GM21825 (cell line): ENCODE measurements around the gene ACVR2A.

Experiments
- ATAC-seq: cut with Tn5 transposase; IDR thresholded peaks from one replicate; pipeline ENCODE4 v1.9.1; 2021; ENCODE audit warnings: mild to moderate bottlenecking, moderate library complexity; ENCODE audit not compliant: unreplicated experiment

The ACVR2A gene

DNA sequence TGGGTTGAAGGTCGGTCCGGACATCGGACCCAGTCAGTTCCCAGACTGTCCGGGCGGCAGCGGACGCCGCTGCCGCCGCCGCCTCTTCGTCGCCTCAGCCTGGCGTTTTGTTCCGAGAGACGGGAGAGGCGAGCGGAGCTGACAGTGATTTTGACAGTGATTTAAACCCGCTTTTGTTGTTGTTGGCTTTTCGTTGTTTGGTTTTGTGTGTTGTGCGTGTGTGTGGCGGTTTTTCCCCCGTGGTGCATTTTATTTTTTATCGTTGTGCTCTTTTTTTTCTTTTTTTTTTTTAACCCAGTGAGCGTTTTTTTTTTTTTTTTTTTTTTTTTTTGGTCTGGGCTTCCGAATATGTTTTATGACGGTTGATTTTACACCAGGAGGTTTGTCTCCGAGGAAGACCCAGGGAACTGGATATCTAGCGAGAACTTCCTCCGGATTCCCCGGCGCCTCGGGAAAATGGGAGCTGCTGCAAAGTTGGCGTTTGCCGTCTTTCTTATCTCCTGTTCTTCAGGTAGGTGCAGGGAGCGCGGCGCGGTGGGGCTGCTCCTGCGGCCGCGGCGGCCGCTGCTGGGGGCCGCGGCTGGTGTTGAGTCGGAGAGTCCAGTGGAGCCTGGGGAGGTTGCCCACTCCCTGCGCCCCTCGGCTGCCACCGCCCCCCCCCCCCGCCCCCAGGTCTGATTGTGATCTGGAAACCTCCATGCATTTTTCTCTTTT lies at the start of gene ACVR2A:
Gene ACVR2A (plus strand): TSS at position 333 of the 714 bp plus-strand sequence. CDS start 124 bp downstream, at position 457.
- peak; percentile 41 for ATAC-seq

DNA sequence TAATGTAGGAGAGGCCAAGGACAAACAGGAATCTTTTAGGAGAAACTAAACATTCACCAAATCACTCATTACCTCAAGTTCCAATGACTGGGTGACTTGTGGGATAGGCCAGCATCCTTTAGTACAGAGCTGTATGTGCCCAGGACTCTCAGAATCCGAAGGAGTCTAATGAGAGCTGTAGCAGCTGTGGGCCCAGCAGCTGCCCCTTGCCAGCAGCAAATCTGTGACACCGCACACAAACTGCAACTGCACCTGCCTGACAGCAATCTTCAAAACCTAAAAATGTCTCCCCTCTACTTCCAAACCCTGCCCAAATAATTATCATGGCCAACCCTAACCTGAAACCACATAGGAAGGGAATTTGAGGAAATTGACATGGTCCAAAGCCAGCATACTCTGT lies 44.5 kb upstream of the ACVR2A start:
- no peak for ATAC-seq

DNA sequence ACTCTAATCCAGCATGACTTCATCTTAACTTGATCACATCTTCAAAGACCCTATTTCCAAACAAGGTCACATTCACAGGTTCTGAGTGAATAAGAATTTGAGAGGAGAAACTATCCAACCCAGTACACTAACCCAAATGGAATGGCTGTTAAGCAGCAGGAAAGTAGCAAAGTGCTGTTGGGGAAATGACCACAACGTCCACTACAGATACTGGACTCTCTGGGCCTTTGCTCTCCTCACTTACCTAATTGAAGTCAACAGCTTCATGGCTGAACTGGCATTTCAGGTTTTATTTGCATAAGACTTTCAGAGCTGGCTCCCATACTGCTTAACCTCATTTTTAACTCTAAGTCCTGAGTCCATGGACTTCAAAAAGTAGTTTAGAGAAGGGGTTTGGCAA lies 38.0 kb upstream of the ACVR2A start:
- ATAC-seq = no peak

DNA sequence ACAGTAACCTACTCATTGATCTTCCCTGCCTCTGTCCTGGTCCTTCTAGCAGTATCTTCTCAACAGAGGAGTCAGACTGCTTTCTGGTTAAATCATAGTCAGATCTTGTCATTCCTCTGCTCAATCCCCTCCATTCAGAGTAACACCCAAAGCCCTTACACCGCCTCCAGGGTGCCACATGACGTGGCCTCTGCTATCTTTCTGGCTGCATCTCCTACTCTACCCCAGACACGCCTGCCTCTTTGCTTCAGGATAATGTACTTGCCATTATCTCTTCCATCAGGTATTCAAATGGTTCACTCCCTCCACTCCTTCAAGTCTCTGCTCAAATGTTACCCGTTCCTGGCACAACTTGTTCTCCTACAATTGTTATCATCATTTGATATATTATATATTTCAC lies 36.3 kb upstream of the ACVR2A start:
- ATAC-seq = no peak

DNA sequence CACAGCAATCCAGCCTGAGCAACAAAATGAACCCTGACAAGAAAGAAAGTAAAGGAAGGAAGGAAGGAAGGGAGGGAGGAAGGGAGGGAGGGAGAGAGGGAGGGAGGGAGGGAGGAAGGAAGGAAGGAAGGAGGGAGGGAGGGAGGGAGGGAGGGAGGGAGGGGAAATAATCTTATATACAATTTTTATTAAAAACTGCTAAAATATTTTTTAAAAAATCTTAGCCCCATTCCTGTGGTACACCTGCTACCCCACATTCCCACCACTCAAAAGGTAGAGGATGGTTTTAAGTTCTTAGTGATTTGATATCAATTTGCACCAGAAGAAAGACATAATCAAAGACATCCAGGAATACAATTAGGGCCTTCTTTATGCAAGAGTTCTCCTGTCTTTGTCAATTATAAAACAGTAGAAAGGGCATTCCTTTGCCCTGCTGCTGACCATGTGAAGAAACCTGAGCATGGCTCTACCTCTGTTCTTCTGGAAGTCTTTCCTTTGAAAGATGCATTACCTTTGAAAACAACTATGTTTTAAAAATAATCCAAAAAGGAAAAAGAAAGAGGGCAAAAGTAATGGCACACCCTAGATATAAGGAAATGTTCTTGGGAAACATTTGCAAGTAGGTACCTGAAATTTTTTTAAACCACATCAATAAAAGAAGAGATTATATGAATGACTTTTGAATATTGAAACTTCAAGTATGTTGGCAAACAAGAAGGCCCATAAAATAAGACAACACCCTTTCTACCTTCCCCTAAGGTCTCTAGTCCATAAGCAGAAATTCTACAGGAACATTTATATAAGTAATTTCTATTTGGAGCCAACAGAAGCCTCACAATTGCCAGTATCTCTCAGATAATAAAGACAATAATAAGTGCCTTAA lies 33.7 kb upstream of the ACVR2A start:
- ATAC-seq = no peak

DNA sequence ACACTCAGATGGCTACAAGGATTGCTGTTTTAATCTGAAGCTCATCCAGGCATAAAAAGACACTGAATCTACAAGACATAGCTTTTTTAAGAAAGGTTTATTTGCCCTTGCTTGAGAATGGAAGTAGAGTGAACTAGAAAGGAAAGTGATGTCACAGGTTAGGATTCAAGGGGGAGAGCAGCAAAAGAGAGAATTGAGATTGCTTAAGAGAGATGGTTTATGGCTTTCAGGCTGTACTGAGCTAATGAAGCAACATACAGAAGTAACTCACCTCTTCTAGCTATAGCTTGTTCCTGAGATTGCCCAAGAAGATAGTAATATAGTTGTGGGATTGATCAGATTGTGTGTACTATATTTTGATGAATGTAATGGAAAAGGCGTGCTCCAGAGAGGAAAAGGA lies 26.1 kb upstream of the ACVR2A start:
- ATAC-seq = no peak

DNA sequence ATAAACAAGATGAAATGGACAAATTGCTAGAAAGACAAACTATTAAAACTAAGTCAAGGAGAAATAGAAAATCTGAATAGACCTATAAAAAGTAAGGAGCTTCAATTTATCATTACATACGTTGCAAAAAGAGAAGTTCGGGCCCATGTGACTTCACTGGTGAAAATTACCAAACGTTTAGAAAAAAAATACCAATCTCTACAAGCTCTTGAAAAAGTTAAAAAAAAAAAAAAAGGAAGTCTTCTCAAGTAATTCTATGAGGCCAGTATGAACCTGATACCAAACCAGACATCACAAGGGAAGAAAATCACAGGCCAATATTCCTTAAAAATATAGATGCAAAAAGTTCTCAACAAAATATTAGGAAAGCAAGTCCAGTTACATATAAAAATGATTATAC lies 20.2 kb upstream of the ACVR2A start:
- ATAC-seq = no peak

DNA sequence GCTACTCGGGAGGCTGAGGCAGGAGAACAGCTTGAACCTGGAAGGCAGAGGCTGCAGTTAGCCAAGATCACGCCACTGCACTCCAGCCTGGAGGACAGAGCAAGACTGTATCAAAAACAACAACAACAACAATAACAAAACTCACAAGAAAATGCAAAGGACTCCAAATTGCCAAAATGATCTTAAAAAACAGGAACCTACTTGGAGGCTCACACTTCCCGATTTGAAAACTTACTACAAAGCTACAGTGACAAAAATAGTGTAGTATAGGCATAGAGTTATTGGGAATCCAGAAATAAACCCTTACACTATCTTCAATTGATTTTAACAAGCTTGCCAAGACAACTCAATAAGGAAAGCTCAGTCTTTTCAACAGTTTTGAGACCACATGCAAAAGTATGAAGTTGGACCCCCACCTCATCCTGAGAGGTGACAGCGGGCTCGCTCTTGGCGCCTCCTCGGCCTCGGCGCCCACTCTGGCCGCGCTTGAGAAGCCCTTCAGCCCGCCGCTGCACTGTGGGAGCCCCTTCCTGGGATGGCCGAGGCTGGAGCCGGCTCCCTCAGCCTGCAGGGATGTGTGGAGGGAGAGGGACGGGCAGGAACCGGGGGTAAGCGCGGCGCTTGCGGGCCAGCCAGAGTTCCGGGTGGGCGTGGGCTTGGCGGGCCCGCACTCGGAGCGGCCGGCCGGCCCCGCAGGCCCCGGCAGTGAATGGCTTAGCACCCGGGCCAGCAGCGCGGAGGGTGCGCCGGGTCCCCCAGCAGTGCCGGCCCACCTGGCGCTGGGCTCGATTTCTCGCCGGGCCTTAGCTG lies 18.3 kb upstream of the ACVR2A start:
- no peak for ATAC-seq

DNA sequence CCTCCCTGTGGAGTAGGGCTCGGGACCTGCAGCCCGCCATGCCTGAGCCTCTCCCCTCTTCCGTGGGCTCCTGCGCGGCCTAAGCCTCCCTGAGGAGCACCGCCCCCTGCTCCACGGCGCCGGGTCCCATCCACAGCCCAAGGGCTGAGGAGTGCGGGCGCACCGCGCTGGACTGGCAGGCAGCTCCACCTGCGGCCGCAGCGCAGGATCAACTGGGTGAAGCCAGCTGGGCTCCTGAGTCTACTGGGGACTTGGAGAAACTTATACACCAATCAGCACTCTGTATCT lies 17.8 kb upstream of the ACVR2A start:
- ATAC-seq = no peak

DNA sequence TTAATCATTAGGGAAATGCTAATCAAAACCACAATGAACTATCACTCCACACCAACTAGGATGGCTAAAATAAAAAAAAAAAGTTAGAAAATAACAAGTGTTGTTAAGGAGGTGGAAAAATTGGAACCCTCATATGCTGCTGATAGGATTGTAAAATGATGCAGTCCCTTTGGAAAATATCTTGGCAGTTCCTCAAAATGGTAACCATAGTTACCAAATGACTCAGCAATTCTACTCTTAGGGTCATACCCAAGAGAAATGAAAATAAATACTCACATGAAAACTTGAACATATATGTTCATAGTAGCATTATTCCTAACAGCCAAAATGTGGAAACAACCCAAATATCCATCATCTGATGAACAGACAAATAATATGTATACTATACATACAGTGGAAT lies 15.7 kb upstream of the ACVR2A start:
- ATAC-seq = no peak

DNA sequence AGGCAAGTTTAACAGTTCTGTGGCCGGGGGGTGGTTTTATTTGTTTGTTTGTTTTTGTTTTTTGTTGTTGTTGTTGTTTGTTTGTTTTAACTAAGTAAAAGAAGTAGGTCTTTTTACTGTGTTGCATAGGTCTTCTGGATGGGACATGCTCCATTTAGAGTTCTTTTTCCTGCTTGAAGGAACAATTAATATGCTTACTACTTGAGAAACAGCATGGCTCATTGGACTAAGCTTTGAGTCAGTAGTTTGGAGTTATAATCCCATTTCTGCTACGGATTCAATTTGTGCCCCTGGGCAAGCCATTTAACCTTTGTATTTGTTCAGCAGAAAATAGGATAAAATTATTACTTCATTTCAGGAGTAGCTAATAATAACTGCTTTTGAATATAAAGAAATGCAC lies 8.7 kb upstream of the ACVR2A start:
- ATAC-seq = no peak

DNA sequence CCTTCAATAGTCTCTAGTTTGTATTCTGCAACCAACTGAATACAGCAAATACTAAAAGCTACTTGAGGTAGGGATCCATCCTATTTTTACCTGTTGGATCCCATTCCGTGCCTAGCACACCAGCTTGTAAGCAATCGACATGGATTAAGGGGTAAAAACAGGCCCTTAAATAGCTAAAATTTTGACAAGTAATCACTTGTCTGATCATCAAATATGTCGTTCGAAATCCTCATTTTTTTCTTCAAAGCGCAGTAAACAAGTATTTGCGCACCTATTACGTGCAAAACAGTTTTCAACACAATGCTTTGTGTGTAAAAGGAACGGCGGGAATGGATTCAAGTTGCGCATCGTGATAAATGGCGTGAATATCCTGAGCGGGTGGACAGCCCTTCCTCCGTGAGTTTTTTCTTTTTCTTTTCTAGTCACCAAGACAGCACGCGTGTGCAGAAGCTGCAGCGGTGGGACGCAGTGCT lies 1.4 kb upstream of the ACVR2A start:
- ATAC-seq = no peak

DNA sequence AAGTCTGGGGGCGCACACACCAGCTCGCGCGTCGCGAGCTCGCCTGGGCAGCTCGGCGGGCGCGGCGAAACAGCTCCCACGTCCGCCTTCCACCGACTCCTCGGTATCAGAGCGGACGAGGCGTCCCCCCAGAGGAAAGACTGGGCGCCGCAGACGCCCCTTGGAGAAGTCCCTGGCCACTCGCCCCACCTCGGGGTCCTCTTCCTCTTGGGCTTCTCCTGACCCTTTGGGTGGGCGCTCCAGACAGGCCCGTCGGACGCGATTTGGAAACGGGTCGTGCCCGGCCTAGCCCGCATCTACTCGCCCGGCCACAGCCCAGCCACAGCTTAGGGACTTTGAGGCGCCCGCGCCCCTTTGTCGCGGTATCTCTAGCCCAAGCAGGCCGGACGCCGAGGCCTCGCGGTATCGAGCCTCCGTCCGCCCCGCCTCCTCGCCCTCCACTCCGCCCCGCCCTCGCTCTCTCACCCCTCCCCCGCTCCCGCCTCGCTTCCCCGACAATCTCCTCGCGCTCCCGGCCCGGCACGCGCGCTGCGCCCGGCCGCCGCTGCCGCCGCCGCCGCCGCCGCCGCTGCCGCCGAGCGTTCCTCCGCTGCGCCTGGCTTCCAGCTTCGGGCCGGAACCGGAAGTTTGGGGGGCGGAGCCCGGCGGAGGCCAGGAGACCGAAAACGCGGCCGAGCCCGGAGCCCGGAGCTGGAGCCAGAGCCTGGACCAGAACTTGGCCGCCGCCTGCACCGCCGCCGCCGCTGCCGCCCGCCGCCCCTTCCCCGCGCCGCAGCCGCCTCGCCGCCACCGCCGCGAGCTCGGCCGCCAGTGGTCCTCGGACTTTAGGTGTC lies 749 bp upstream of the ACVR2A start:
- peak; percentile 85 for ATAC-seq

DNA sequence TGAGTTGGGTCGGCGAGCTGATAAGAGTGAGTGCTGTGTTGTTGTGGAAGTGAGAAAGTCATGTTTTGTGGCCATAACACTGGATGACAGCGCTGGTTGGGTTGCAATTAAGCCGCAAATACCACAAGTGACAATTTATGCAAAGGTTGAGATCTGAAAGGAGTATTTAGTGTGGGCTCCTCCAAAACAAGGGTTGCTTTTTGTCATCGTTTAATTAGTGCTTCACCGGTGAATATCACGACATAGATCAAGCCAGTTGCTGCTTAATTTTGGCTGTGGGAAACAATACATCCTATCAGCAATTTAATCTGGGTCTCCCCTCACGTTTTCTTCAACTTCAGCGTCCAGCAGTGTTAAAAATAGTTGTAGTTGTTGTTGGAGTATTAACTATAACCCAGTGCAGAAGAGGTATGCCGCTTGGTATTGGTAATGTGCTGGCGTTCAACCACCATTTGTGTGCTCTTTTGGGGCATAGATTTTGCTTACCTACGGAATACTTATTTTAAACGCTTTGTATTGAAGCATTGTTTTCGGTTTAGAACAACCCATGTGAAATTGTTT lies 662 bp downstream of the ACVR2A start:
- ATAC-seq = peak; percentile 41

DNA sequence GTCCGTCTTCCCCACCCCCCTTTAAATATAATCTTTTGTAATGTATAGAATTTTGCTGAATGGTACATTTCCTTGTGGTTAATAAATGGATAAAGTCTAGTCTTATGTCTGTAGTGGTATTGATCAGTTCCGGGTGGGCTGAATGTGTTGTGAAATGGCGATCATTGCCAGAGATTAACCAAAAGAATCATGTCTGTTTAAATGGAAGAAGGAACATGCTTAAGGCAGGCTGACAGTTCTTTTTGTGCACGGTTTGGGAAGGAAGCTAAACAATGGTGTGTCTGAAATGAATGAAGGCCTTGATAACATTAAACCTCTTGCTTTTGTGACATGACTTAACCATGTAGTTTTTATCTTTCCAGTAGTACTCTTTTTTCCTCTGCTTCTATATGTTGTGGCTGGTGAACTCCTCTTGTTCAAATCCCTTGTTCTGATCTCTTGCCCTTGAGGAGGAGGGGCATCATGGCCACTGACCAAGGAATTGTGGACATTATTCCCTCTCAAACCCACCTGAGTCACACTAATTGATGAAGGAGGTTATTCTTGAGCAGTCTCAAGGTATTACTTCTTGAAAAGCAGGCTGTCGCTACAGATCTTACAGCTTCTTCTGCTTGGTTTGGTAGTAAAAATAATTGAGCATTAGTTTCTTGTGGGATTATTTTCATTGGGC lies 1.7 kb downstream of the ACVR2A start:
- ATAC-seq = no peak

DNA sequence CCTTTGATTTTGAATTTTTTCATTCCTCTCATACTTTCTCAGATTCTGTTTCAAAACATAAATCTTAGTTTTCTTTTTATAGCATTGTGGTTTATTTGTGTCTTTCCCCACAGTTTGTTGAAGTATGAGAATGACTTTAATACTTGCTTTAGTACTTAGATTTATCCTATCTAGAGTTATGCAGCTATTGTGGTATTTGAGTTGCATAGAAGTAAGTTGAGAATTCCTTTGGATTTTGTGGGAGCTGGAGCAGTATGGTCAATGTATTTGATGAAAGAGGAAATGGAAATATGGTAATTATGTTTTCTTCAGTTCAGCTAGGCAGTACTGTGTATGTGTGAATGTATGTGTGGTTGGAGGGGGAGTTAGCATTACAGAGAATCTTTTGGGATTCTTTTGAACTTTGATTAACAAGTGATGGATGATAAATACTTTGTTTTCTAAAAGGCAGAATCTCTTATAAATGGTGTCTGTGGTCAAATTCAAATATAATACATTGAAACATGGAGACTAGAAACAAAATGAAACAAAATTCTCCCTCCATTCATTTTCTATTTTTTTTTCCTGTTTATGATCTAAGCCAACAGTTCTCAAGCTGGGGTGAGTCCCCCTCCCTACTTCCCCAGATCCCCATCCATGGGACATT lies 3.0 kb downstream of the ACVR2A start:
- no peak for ATAC-seq

DNA sequence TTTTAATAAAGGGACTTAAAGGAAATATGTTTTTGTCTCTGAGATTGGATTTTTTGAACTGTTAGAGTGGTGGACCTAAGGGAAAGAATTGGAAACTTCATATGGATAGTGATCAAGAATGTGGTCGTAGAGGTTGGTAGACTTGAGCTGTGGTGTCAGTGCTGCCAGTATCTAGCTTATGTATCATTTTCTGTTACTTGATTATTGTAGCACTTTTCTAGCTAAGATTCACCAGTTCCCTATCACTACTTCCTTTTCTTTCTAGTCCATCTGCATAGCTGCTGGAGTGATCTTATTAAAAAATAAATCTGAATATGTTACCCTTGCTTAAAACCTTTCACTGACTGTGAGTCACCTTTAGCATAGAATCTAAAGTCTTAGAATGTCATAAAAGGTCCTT lies 6.0 kb downstream of the ACVR2A start:
- ATAC-seq = no peak

DNA sequence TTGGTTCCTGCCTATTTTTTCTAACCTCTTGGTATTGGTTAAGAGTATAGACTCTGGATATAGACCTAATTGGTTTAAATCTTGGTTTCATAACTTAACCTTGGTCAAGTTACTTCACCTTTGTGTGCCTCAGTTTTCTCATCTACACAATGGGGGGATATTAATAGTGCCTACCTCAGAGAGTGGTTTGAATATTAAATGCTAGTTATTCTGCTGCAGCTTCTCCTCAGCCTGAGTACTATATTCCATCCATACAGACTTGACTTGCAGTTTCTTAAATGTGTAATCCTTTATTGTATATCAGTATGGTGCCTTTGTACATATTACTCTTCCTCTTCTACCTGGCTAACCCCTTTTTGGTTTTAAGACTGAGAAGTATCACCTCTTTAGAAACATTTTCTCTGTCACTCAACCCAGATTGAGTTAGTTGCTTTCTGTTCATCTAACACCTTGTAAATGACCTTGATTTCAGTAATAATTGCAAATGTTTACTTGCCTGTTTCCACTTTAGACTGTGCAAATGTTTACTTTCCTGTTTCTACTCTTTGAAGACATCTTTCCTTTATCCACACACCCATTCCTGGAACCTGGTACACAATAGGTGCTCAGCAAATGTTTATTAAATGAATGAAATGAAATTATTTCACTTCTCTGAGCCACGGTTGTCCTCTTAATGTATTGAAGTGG lies 6.6 kb downstream of the ACVR2A start:
- no peak for ATAC-seq
